HepG2 (cell line): Measurements from ENCODE around the gene DDRGK1. TPM values are rescaled to one million over a fixed set of nuclear protein-coding genes. Genes with fewer than 3 reads are reported as not detected.

Experiments used
- AGO1 ChIP-seq: fragments of 200-400 bp; formaldehyde crosslinking; IDR thresholded peaks from 2 replicates; pipeline ENCODE4 v1.6.1; 2017; ENCODE audit warnings: mild to moderate bottlenecking, low read depth, low read length, moderate library complexity; ENCODE audit not compliant: poor library complexity, severe bottlenecking
- AKAP8 ChIP-seq: sonication (generic); formaldehyde crosslinking; IDR thresholded peaks from 2 replicates; pipeline ENCODE4 v1.5.1; 2020; ENCODE audit warnings: mild to moderate bottlenecking, missing genetic modification reagents
- BORCS8-MEF2B ChIP-seq: sonication (generic); formaldehyde crosslinking; IDR thresholded peaks from 2 replicates; pipeline ENCODE4 v1.8.0; 2022; ENCODE audit warnings: mild to moderate bottlenecking, missing genetic modification reagents
- KMT2B ChIP-seq: IDR thresholded peaks from 2 replicates; pipeline ENCODE4 v1.6.1; 2016; ENCODE audit warnings: missing genetic modification reagents, missing compliant biosample characterization
- PCBP1 ChIP-seq: fragments of 200-400 bp; formaldehyde crosslinking; IDR thresholded peaks from 2 replicates; pipeline ENCODE4 v1.6.1; 2017; ENCODE audit warnings: mild to moderate bottlenecking, low read depth, low read length, borderline replicate concordance
- REL ChIP-seq: sonication (generic); formaldehyde crosslinking; conservative IDR thresholded peaks from 2 replicates; pipeline ENCODE4 v1.8.0; 2022; ENCODE audit warnings: mild to moderate bottlenecking, missing genetic modification reagents, moderate library complexity
- ZNF253 ChIP-seq: sonication (generic); formaldehyde crosslinking; IDR thresholded peaks from 2 replicates; pipeline ENCODE4 v1.8.0; 2022; ENCODE audit warnings: mild to moderate bottlenecking, missing genetic modification reagents, borderline replicate concordance
- ZNF292 ChIP-seq: sonication (generic); formaldehyde crosslinking; IDR thresholded peaks from 2 replicates; pipeline ENCODE4 v1.8.1; 2022; ENCODE audit warnings: mild to moderate bottlenecking, low read depth, missing genetic modification reagents, borderline replicate concordance
- ZNF460 ChIP-seq: sonication (generic); formaldehyde crosslinking; IDR thresholded peaks from 2 replicates; pipeline ENCODE4 v1.5.1; 2020; ENCODE audit warnings: missing genetic modification reagents, mild to moderate bottlenecking, borderline replicate concordance
- ZNF614 ChIP-seq: IDR thresholded peaks from 2 replicates; pipeline ENCODE4 v1.6.1; 2018; ENCODE audit warnings: missing biosample characterization, missing genetic modification reagents, inconsistent platforms, borderline replicate concordance
- ZNF83 ChIP-seq: sonication (generic); formaldehyde crosslinking; IDR thresholded peaks from 2 replicates; pipeline ENCODE4 v1.4.0; 2020; ENCODE audit warnings: missing genetic modification reagents, mild to moderate bottlenecking, borderline replicate concordance
- polyA plus RNA-seq, 8 experiments: library from polyadenylated mRNA; depleted of rRNA in 3 of 8; stranded (reverse) in 7 of 8; unstranded in 1 of 8; fragments of >200 nt; fragmentation: Illumina TruSeq in 4 of 8; extraction: Trizol in 4 of 8; gene quantifications; 2 replicates each; pipeline versions ENCODE4 v1.2.1 to v1.2.3, GENCODE V29; 2011 to 2016; ENCODE audit warnings: low read depth in 4 of 8, missing spikeins in 1 of 8, mixed read lengths in 1 of 8; ENCODE audit not compliant: insufficient read depth in 1 of 8
- total RNA-seq, 5 experiments: library from RNA; depleted of rRNA; stranded (reverse); fragments of >200 nt; fragmentation: Illumina TruSeq; extraction: Trizol; gene quantifications; 2 replicates each; pipeline ENCODE4 v1.2.3, GENCODE V29; 2016; ENCODE audit warnings: low read depth in 1 of 5
- TF ChIP-seq, protein P1 (sequence below): sonication (generic); formaldehyde crosslinking; IDR thresholded peaks from 2 replicates; pipeline ENCODE4 v1.5.1; 2020; ENCODE audit warnings: missing genetic modification reagents, mild to moderate bottlenecking, borderline replicate concordance
- TF ChIP-seq, protein P2 (sequence below): sonication (generic); formaldehyde crosslinking; IDR thresholded peaks from 2 replicates; pipeline ENCODE4 v1.4.0; 2020; ENCODE audit warnings: missing genetic modification reagents
- TF ChIP-seq, protein P3 (sequence below): sonication (generic); formaldehyde crosslinking; IDR thresholded peaks from 2 replicates; pipeline ENCODE4 v1.4.0; 2020; ENCODE audit warnings: missing genetic modification reagents
- TF ChIP-seq, protein P4 (sequence below): sonication (generic); formaldehyde crosslinking; IDR thresholded peaks from 2 replicates; pipeline ENCODE4 v1.5.0; 2020; ENCODE audit warnings: mild to moderate bottlenecking, low read depth, missing genetic modification reagents, borderline replicate concordance
- TF ChIP-seq, protein P5 (sequence below): sonication (generic); formaldehyde crosslinking; IDR thresholded peaks from 2 replicates; pipeline ENCODE4 v1.8.0; 2022; ENCODE audit warnings: mild to moderate bottlenecking, missing genetic modification reagents, moderate library complexity
- TF ChIP-seq, protein P6 (sequence below): sonication (generic); formaldehyde crosslinking; IDR thresholded peaks from 2 replicates; pipeline ENCODE4 v1.4.0; 2020; ENCODE audit warnings: low read depth, missing genetic modification reagents

The DDRGK1 gene
- total and polyA plus RNA-seq, 2 of the 13 experiments (the other 11 are each of a cell fraction or from before 2014, with no cell fraction given), result 96.7 to 149 TPM

DNA sequence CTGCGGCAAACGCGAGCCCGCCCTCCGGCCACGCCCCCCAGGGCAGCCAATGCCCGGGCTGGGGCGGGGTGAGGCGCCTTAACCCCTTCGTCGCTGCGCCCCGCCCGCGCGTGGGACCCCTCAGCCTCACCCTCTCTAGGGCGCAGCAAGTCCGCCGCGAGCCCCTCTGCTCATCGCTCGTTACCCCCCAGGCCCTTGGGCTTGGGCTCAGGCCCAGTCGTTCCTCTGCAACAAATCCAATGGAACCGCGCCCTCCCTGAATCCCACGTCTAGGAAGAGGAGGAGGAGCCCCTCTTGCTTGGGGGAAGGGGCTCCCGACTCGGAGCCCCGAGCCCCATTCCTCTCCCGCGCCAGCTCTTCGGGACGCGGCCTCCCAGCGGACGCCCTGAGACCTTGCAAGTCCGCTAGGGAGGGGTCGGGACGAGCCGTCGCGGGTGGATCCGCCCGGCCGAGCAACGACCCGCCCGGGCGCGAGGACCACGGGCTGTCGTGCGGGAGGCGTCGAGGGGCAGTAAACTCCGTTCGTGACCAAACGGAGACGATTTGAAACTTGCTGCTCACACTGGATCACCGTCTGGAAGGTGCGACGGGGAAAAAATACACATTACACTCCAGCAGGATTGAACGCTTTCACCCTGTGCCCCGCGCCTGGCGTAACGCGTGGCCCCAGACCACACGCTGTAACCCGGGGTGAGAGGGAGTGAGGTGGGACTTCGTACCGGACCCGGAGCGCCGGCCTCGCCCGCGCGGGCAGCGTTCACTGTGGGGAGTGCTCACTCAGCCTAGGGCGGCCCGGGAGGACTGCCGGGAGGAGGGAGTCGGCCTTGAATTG lies 30.7 kb downstream of the DDRGK1 start (continued):
- TF ChIP-seq, protein P1, sequence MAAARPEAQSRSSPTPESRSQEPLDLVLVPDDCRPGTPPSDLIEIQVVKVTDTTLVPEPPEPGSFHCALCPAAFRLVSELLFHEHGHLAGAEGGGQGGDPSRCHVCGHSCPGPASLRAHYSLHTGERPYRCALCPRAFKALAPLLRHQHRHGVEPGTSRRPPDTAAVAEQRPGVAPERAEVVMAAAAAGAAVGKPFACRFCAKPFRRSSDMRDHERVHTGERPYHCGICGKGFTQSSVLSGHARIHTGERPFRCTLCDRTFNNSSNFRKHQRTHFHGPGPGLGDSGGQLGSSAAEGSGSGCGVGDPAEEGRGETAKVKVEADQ (CRISPR knock-in tag), result peak; percentile 77
- TF ChIP-seq ZNF253 (CRISPR knock-in tag) (peak; percentile 70; the same call in 1 of the 2 replicates), ZNF292 (CRISPR knock-in tag) (peak; percentile 93; the same call in 1 of the 2 replicates), AKAP8 (CRISPR knock-in tag) (peak; percentile 94), ZNF614 (CRISPR knock-in tag) (peak; percentile 52), ZNF83 (CRISPR knock-in tag) (peak; percentile 97), KMT2B (CRISPR knock-in tag) (peak; percentile 89), AGO1 (peak; percentile 94), REL (CRISPR knock-in tag) (peak; percentile 86; the same call in 1 of the 2 replicates), PCBP1 (peak; percentile 96; the same call in 1 of the 2 replicates), ZNF460 (CRISPR knock-in tag) (no peak; the same call in 1 of the 2 replicates), BORCS8-MEF2B (CRISPR knock-in tag) (peak; percentile 89)
- TF ChIP-seq, protein P2, sequence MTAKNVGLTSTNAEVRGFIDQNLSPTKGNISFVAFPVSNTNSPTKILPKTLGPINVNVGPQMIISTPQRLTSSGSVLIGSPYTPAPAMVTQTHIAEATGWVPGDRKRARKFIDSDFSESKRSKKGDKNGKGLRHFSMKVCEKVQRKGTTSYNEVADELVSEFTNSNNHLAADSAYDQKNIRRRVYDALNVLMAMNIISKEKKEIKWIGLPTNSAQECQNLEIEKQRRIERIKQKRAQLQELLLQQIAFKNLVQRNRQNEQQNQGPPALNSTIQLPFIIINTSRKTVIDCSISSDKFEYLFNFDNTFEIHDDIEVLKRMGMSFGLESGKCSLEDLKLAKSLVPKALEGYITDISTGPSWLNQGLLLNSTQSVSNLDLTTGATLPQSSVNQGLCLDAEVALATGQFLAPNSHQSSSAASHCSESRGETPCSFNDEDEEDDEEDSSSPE (CRISPR knock-in tag), result peak; percentile 82
- TF ChIP-seq, protein P3, sequence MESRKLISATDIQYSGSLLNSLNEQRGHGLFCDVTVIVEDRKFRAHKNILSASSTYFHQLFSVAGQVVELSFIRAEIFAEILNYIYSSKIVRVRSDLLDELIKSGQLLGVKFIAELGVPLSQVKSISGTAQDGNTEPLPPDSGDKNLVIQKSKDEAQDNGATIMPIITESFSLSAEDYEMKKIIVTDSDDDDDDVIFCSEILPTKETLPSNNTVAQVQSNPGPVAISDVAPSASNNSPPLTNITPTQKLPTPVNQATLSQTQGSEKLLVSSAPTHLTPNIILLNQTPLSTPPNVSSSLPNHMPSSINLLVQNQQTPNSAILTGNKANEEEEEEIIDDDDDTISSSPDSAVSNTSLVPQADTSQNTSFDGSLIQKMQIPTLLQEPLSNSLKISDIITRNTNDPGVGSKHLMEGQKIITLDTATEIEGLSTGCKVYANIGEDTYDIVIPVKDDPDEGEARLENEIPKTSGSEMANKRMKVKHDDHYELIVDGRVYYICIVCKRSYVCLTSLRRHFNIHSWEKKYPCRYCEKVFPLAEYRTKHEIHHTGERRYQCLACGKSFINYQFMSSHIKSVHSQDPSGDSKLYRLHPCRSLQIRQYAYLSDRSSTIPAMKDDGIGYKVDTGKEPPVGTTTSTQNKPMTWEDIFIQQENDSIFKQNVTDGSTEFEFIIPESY (CRISPR knock-in tag), result peak; percentile 37; the same call in 1 of the 2 replicates
- TF ChIP-seq, protein P4, sequence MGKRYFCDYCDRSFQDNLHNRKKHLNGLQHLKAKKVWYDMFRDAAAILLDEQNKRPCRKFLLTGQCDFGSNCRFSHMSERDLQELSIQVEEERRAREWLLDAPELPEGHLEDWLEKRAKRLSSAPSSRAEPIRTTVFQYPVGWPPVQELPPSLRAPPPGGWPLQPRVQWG (CRISPR knock-in tag), result no peak
- TF ChIP-seq, protein P5, sequence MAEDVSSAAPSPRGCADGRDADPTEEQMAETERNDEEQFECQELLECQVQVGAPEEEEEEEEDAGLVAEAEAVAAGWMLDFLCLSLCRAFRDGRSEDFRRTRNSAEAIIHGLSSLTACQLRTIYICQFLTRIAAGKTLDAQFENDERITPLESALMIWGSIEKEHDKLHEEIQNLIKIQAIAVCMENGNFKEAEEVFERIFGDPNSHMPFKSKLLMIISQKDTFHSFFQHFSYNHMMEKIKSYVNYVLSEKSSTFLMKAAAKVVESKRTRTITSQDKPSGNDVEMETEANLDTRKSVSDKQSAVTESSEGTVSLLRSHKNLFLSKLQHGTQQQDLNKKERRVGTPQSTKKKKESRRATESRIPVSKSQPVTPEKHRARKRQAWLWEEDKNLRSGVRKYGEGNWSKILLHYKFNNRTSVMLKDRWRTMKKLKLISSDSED (CRISPR knock-in tag), result 0 out of 2 replicates have a peak, but pooled peaks have one; percentile 93
- TF ChIP-seq, protein P6, sequence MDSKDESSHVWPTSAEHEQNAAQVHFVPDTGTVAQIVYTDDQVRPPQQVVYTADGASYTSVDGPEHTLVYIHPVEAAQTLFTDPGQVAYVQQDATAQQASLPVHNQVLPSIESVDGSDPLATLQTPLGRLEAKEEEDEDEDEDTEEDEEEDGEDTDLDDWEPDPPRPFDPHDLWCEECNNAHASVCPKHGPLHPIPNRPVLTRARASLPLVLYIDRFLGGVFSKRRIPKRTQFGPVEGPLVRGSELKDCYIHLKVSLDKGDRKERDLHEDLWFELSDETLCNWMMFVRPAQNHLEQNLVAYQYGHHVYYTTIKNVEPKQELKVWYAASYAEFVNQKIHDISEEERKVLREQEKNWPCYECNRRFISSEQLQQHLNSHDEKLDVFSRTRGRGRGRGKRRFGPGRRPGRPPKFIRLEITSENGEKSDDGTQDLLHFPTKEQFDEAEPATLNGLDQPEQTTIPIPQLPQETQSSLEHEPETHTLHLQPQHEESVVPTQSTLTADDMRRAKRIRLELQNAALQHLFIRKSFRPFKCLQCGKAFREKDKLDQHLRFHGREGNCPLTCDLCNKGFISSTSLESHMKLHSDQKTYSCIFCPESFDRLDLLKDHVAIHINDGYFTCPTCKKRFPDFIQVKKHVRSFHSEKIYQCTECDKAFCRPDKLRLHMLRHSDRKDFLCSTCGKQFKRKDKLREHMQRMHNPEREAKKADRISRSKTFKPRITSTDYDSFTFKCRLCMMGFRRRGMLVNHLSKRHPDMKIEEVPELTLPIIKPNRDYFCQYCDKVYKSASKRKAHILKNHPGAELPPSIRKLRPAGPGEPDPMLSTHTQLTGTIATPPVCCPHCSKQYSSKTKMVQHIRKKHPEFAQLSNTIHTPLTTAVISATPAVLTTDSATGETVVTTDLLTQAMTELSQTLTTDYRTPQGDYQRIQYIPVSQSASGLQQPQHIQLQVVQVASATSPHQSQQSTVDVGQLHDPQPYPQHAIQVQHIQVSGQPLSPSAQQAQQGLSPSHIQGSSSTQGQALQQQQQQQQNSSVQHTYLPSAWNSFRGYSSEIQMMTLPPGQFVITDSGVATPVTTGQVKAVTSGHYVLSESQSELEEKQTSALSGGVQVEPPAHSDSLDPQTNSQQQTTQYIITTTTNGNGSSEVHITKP (CRISPR knock-in tag), result peak; percentile 83
